ENCODE results near the gene PRRT1B.

- TF ChIP-seq CTCF (conservative IDR thresholded peaks at IDR 0.05; ENCODE audit: low read depth in 2 of 2) (no peak), ZNF331 (CRISPR knock-in tag; IDR thresholded peaks at IDR 0.05; ENCODE audit: low read depth) (no peak), POLR2AphosphoS5 (IDR thresholded peaks at IDR 0.05; ENCODE audit: low read depth) (no peak), EZH2 (IDR thresholded peaks at IDR 0.05; ENCODE audit: low read depth, unreplicated experiment) (no peak), EZH2phosphoT487 (IDR thresholded peaks at IDR 0.05; ENCODE audit: unreplicated experiment) (no peak), REST (IDR thresholded peaks at IDR 0.05; ENCODE audit: unreplicated experiment) (no peak)
Observed at GRCh38 chr9:131517761-131518190, 27.5 kb upstream of the PRRT1B start.

Data from GM23338 (cell line).